GM23338 (cell line): ENCODE measurements around the gene GALC. TPM values are rescaled to one million over a fixed set of nuclear protein-coding genes. Genes with fewer than 3 reads are reported as not detected.

ENCODE experiments used
- ATAC-seq: fragments of 200-7000 bp; cut with Tn5 transposase; 3 replicates; pipeline ENCODE4 v1.9.1; 2020
- DNase-seq: peaks from one replicate; pipeline ENCODE4 v3.0.0-alpha.2; 2015; ENCODE audit warnings: low spot score
- H2AFZ ChIP-seq: fragments of 200-600 bp; sonication (generic); 2 replicates; pipeline ENCODE4 v1.8.0; 2016; ENCODE audit warnings: antibody characterized with exemption, mild to moderate bottlenecking, moderate library complexity
- H3F3A ChIP-seq: fragments of 200-600 bp; sonication (generic); replicated peaks from 2 replicates; pipeline ENCODE4 v1.8.0; 2017; ENCODE audit warnings: antibody characterized with exemption, mixed run types, low read depth
- H3K27ac ChIP-seq: fragments of 200-600 bp; sonication (generic); 2 replicates; pipeline ENCODE4 v1.6.1; 2016; ENCODE audit warnings: low read depth
- H3K27me3 ChIP-seq: fragments of 200-600 bp; sonication (generic); 2 replicates; pipeline ENCODE4 v1.8.0; 2016; ENCODE audit warnings: mild to moderate bottlenecking, mixed run types, moderate library complexity; ENCODE audit not compliant: insufficient read depth
- H3K36me3 ChIP-seq: fragments of 200-600 bp; sonication (generic); 2 replicates; pipeline ENCODE4 v1.8.0; 2016; ENCODE audit warnings: mild to moderate bottlenecking; ENCODE audit not compliant: insufficient read depth
- H3K4me1 ChIP-seq: fragments of 200-600 bp; sonication (generic); 2 replicates; pipeline ENCODE4 v1.8.0; 2016; ENCODE audit warnings: mild to moderate bottlenecking, moderate library complexity; ENCODE audit not compliant: insufficient read depth
- H3K4me2 ChIP-seq: fragments of 200-600 bp; sonication (generic); 2 replicates; pipeline ENCODE4 v1.7.1; 2017; ENCODE audit warnings: mixed run types
- H3K4me3 ChIP-seq: fragments of 200-600 bp; sonication (generic); 2 replicates; pipeline ENCODE4 v1.6.1; 2016; ENCODE audit warnings: mixed run types
- H3K79me2 ChIP-seq: fragments of 200-600 bp; sonication (generic); replicated peaks from 2 replicates; pipeline ENCODE4 v1.8.0; 2017; ENCODE audit warnings: mild to moderate bottlenecking; ENCODE audit not compliant: insufficient read depth
- H3K9me2 ChIP-seq: fragments of 200-600 bp; sonication (generic); 2 replicates; pipeline ENCODE4 v1.8.0; 2017; ENCODE audit not compliant: insufficient read depth
- H4K20me1 ChIP-seq: fragments of 200-600 bp; sonication (generic); replicated peaks from 2 replicates; pipeline ENCODE4 v1.8.0; 2017; ENCODE audit warnings: mild to moderate bottlenecking; ENCODE audit not compliant: insufficient read depth
- H3K27ac Mint-ChIP-seq: 2 replicates; pipeline ENCODE4 v1.8.0; 2020; ENCODE audit warnings: inconsistent platforms, mild to moderate bottlenecking, moderate library complexity, mixed read lengths
- H3K27me3 Mint-ChIP-seq: 3 replicates; pipeline ENCODE4 v1.8.0; 2022; ENCODE audit warnings: low read depth, mild to moderate bottlenecking, moderate library complexity, mixed read lengths, inconsistent platforms; ENCODE audit not compliant: insufficient read depth, poor library complexity
- H3K36me3 Mint-ChIP-seq: 3 replicates; pipeline ENCODE4 v1.8.0; 2021; ENCODE audit warnings: low read depth, mild to moderate bottlenecking, inconsistent platforms, moderate library complexity, mixed read lengths
- H3K4me1 Mint-ChIP-seq: 3 replicates; pipeline ENCODE4 v1.8.0; 2020; ENCODE audit warnings: mild to moderate bottlenecking, inconsistent platforms, mixed read lengths
- H3K4me3 Mint-ChIP-seq: 3 replicates; pipeline ENCODE4 v1.8.0; 2021; ENCODE audit warnings: moderate library complexity, mild to moderate bottlenecking, inconsistent platforms, mixed read lengths
- H3K9me3 Mint-ChIP-seq: 3 replicates; pipeline ENCODE4 v1.8.0; 2020; ENCODE audit warnings: moderate library complexity, mild to moderate bottlenecking, inconsistent platforms, mixed read lengths
- CREB1 ChIP-seq: fragments of 250-450 bp; sonication (Bioruptor Pico); IDR thresholded peaks from 2 replicates; pipeline ENCODE4 v1.5.0; 2020; ENCODE audit warnings: low read depth, mild to moderate bottlenecking, moderate library complexity
- CTCF ChIP-seq, 2 experiments: fragments of 200-600 bp in 1 of 2; sonication (generic) in 1 of 2; conservative IDR thresholded peaks; 2 replicates each; pipeline versions ENCODE4 v1.5.1 to v1.6.1; 2016 to 2017; ENCODE audit warnings: antibody characterized with exemption in 2 of 2, low read depth in 2 of 2, mild to moderate bottlenecking in 2 of 2, moderate library complexity in 1 of 2
- ETS1 ChIP-seq: IDR thresholded peaks from 2 replicates; pipeline ENCODE4 v1.6.1; 2016; ENCODE audit warnings: antibody characterized with exemption
- EZH2 ChIP-seq: fragments of 200-600 bp; sonication (generic); IDR thresholded peaks from one replicate; pipeline ENCODE4 v1.8.0; 2017; ENCODE audit warnings: antibody characterized with exemption, mild to moderate bottlenecking, low read depth; ENCODE audit not compliant: unreplicated experiment
- EZH2phosphoT487 ChIP-seq: fragments of 200-600 bp; sonication (generic); IDR thresholded peaks from one replicate; pipeline ENCODE4 v1.8.1; 2018; ENCODE audit warnings: antibody characterized with exemption; ENCODE audit not compliant: unreplicated experiment
- NANOG ChIP-seq: IDR thresholded peaks from 2 replicates; pipeline ENCODE4 v1.6.1; 2016; ENCODE audit warnings: antibody characterized with exemption, borderline replicate concordance
- REST ChIP-seq: IDR thresholded peaks from one replicate; pipeline ENCODE4 v1.6.1; 2018; ENCODE audit warnings: antibody characterized with exemption; ENCODE audit not compliant: unreplicated experiment
- STAT1 ChIP-seq: IDR thresholded peaks from one replicate; pipeline ENCODE4 v1.6.1; 2016; ENCODE audit warnings: antibody characterized with exemption; ENCODE audit not compliant: unreplicated experiment
- ZNF114 ChIP-seq: fragments of 250-450 bp; sonication (Bioruptor Pico); IDR thresholded peaks from 2 replicates; pipeline ENCODE4 v1.5.0; 2020; ENCODE audit warnings: mild to moderate bottlenecking, moderate library complexity
- ZNF331 ChIP-seq: fragments of 250-450 bp; sonication (Bioruptor Pico); IDR thresholded peaks from 2 replicates; pipeline ENCODE4 v1.5.0; 2020; ENCODE audit warnings: low read depth, mild to moderate bottlenecking, moderate library complexity
- polyA plus RNA-seq: library from polyadenylated mRNA; unstranded; fragments of >200 nt; fragmentation: Nextera tagmentation; extraction: Ambion mirVana; gene quantifications from 2 replicates; pipeline ENCODE4 v1.2.1, GENCODE V29; 2016
- total RNA-seq: library from RNA; depleted of rRNA; stranded (reverse); fragments of >200 nt; shearing (Covaris generic); gene quantifications from 2 replicates; pipeline ENCODE4 v1.2.3, GENCODE V29; 2014

Gene GALC
- total and polyA plus RNA-seq, 2 experiments from 2014 or later = 3.4 to 12.9 TPM

- no peak for TF ChIP-seq REST
- no peak for TF ChIP-seq ZNF331 (CRISPR knock-in tag)
- no peak for TF ChIP-seq CREB1
- no peak for TF ChIP-seq ZNF114
- no peak for TF ChIP-seq EZH2
- no peak for TF ChIP-seq CTCF (conservative IDR thresholded peaks at IDR 0.05; ENCODE audit: low read depth in 2 of 2)
- TF ChIP-seq EZH2phosphoT487 = no peak
These were observed 13.2 kb upstream of the GALC start (continued) for GRCh38 chr14:88005978-88006851.

- Histone ChIP-seq H3K9me2 (no peaks in the 10 kb centered on the region), H3K79me2 (no peaks in the 10 kb centered on the region), H2AFZ (no peak within 1 kb of the TSS), H3K4me3 (no peak within 1 kb of the TSS), H3K36me3 (no peaks in the 10 kb centered on the region), H3F3A (no peaks in the 10 kb centered on the region), H3K27ac (no peak within 1 kb of the TSS), H3K4me2 (no peak within 1 kb of the TSS), H4K20me1 (no peaks in the 10 kb centered on the region), H3K4me1 (no peaks in the 10 kb centered on the region), H3K27me3 (no peaks in the 10 kb centered on the region)
- H3K4me1 Mint-ChIP-seq = peaks cover 7% of the 10 kb centered on the region; the same call in 2 of the 3 replicates
- DNase-seq (no peak), ATAC-seq (no peak)
- no peak within 1 kb of the TSS for H3K27ac Mint-ChIP-seq
- no peaks in the 10 kb centered on the region for H3K36me3 Mint-ChIP-seq
- no peak for TF ChIP-seq CREB1
- TF ChIP-seq EZH2 = no peak
- no peak for TF ChIP-seq NANOG
- no peak for TF ChIP-seq ETS1
- TF ChIP-seq ZNF114 = no peak
- no peak for TF ChIP-seq STAT1
- TF ChIP-seq EZH2phosphoT487 = no peak
- H3K4me3 Mint-ChIP-seq = no peak within 1 kb of the TSS
- peaks cover 1% of the 10 kb centered on the region for H3K27me3 Mint-ChIP-seq
- no peaks in the 10 kb centered on the region for H3K9me3 Mint-ChIP-seq
These were observed 12.1 kb upstream of the GALC start, which contains the start of gene GPR65 for GRCh38 chr14:88005050-88005481. GPR65 (plus strand) TSS chr14:88005135; CDS start chr14:88010848, 5,713 bp downstream.
